Esophagus squamous epithelium (tissue), 5 donors: ENCODE measurements around the gene CCDC181. TPM values are rescaled to one million over a fixed set of nuclear protein-coding genes. Genes with fewer than 3 reads are reported as not detected.
"Not testable (repeated sequence)": the region's sequence is repeated elsewhere in the genome, so short reads cannot be mapped to it uniquely, and the experiment has no call there.

Source experiments
- DNase-seq: peaks from one replicate; lab custom pipeline; 2025; lab: John Stamatoyannopoulos, UW
- H3K27ac ChIP-seq, 4 donors: fragments of 200-600 bp; sonication (generic); one replicate each; pipeline ENCODE4 v1.5.1; 2016 to 2019; ENCODE audit warnings: mild to moderate bottlenecking in 1 of 4
- H3K27me3 ChIP-seq, 4 donors: fragments of 200-600 bp; sonication (generic); 1 replicate in 3 of 4; 2 replicates in 1 of 4; pipeline versions ENCODE4 v1.5.1 to v1.6.0; 2017 to 2021; ENCODE audit warnings: antibody characterized with exemption in 1 of 4
- H3K36me3 ChIP-seq, 3 donors: fragments of 200-600 bp; sonication (generic); one replicate each; pipeline ENCODE4 v1.5.1; 2016 to 2019
- H3K4me1 ChIP-seq, 3 donors: fragments of 200-600 bp; sonication (generic); one replicate each; pipeline ENCODE4 v1.5.1; 2017 to 2019
- H3K4me3 ChIP-seq, 4 donors: fragments of 200-600 bp; sonication (generic); 1 replicate in 3 of 4; 2 replicates in 1 of 4; pipeline ENCODE4 v1.5.1; 2016 to 2019; ENCODE audit warnings: mild to moderate bottlenecking in 2 of 4, moderate library complexity in 1 of 4
- H3K9me3 ChIP-seq, 3 donors: fragments of 200-600 bp; sonication (generic); one replicate each; pipeline ENCODE4 v1.5.1; 2016 to 2019
- CTCF ChIP-seq, 6 experiments: fragments of 450-650 bp in 4 of 6; fragments of 200-600 bp in 2 of 6; sonication (generic) in 2 of 6; IDR thresholded peaks; one replicate each; pipeline ENCODE4 v1.5.1; 2016 to 2019; ENCODE audit warnings: antibody characterized with exemption in 6 of 6, mild to moderate bottlenecking in 4 of 6, moderate library complexity in 4 of 6
- POLR2A ChIP-seq, 4 donors: fragments of 450-650 bp; IDR thresholded peaks; one replicate each; pipeline ENCODE4 v1.6.1; 2017; ENCODE audit warnings: antibody characterized with exemption in 4 of 4, mild to moderate bottlenecking in 4 of 4, moderate library complexity in 3 of 4
- WGBS, 2 donors: methylation state at CpG; one replicate each; pipeline ENCODE4 v1.1.5; 2018; 5-methylcytosine and 5-hydroxymethylcytosine counted together
- intact Hi-C: fragments of 100-400 bp; cut with DNase I; formaldehyde crosslinking; loops from one replicate; pipeline ENCODE4 v1.15.0; 2022
- total RNA-seq, 4 donors: library from RNA; depleted of rRNA; stranded (reverse); fragments of >200 nt; gene quantifications; one replicate each; pipeline ENCODE4 v1.1.0, GENCODE V29; 2016
- donor health status: DM: yes; HTN: yes; CAD: no.

Gene CCDC181
- total RNA-seq, 4 donors from 2014 or later, result 0.38 TPM; not detected in 3

- Histone ChIP-seq H3K4me1 (no peaks in the 10 kb centered on the region), H3K4me3 (no peak overlapping the region), H3K9me3 (no peaks in the 10 kb centered on the region), H3K36me3 (no peaks in the 10 kb centered on the region), H3K27me3 (no peaks in the 10 kb centered on the region), H3K27ac (no peak overlapping the region)
- intact Hi-C loops, result no loop called here
- TF ChIP-seq POLR2A (IDR thresholded peaks at IDR 0.05) (no peak), CTCF (IDR thresholded peaks at IDR 0.05) (no peak)
- no peak for DNase-seq
- 42 to 78% methylated on average over 1 of the region's 1 CpG for WGBS, 2 donors
Measured at GRCh38 chr1:169451218-169451824, 24.0 kb upstream of the CCDC181 start.

GRCh38 chr1:169443923-169444322, 16.6 kb upstream of the CCDC181 start:
- 41 to 46% methylated on average over 3 of the region's 3 CpGs for WGBS, 2 donors
- H3K27me3 ChIP-seq, result peaks cover 0 to 6% (median 0%) of the 10 kb centered on the region in 4 donors
- no peaks in the 10 kb centered on the region for H3K9me3 ChIP-seq
- no peaks in the 10 kb centered on the region for H3K4me1 ChIP-seq
- H3K36me3 ChIP-seq, result no peaks in the 10 kb centered on the region
- intact Hi-C loops, result no loop called here
- no peak for DNase-seq
- no peak for TF ChIP-seq CTCF (IDR thresholded peaks at IDR 0.05)
- TF ChIP-seq POLR2A (IDR thresholded peaks at IDR 0.05), result no peak
- H3K4me3 ChIP-seq, result no peak overlapping the region
- H3K27ac ChIP-seq, result no peak overlapping the region

GRCh38 chr1:169426174-169426705, 1.0 kb downstream of the CCDC181 start:
- Histone ChIP-seq H3K27ac (no peak overlapping the region), H3K4me1 (peaks cover 0 to 8% (median 4%) of the 10 kb centered on the region in 3 donors), H3K27me3 (peaks cover 0 to 56% (median 0%) of the 10 kb centered on the region in 4 donors), H3K4me3 (peak overlapping the region in 1 of 4 donors; percentile 59), H3K36me3 (no peaks in the 10 kb centered on the region), H3K9me3 (no peaks in the 10 kb centered on the region)
- 42 to 54% methylated on average over 6 of the region's 6 CpGs for WGBS, 2 donors
- intact Hi-C loops, result no loop called here
- no peak for DNase-seq
- no peak for TF ChIP-seq POLR2A (IDR thresholded peaks at IDR 0.05)
- no peak for TF ChIP-seq CTCF (IDR thresholded peaks at IDR 0.05)

- intact Hi-C loops, result no loop called here
- H3K9me3 ChIP-seq, result no peaks in the 10 kb centered on the region
- 84 to 86% methylated on average over 5 of the region's 5 CpGs for WGBS, 2 donors
- H3K36me3 ChIP-seq, result no peaks in the 10 kb centered on the region
- H3K4me1 ChIP-seq, result no peaks in the 10 kb centered on the region
- no peak overlapping the region for H3K27ac ChIP-seq
- H3K4me3 ChIP-seq, result no peak overlapping the region
- no peak for DNase-seq
- peaks cover 0 to 15% (median 0%) of the 10 kb centered on the region in 4 donors for H3K27me3 ChIP-seq
- TF ChIP-seq CTCF (IDR thresholded peaks at IDR 0.05) (no peak), POLR2A (IDR thresholded peaks at IDR 0.05) (no peak)
Measured at GRCh38 chr1:169421309-169421708, 6.0 kb downstream of the CCDC181 start.

GRCh38 chr1:169414952-169415351, 12.3 kb downstream of the CCDC181 start:
- Histone ChIP-seq H3K4me3 (no peak overlapping the region), H3K9me3 (no peaks in the 10 kb centered on the region), H3K36me3 (no peaks in the 10 kb centered on the region), H3K27ac (no peak overlapping the region), H3K27me3 (no peaks in the 10 kb centered on the region), H3K4me1 (no peaks in the 10 kb centered on the region)
- WGBS, 2 donors, result 93 to 96% methylated on average over 2 of the region's 2 CpGs
- TF ChIP-seq POLR2A (IDR thresholded peaks at IDR 0.05) (no peak), CTCF (IDR thresholded peaks at IDR 0.05) (no peak)
- intact Hi-C loops, result no loop called here
- DNase-seq, result no peak

- H3K27me3 ChIP-seq, intact Hi-C loops, H3K4me1 ChIP-seq, H3K36me3 ChIP-seq, DNase-seq, H3K4me3 ChIP-seq, H3K27ac ChIP-seq: not testable (repeated sequence)
- peaks cover 0 to 43% (median 5%) of the 10 kb centered on the region in 3 donors for H3K9me3 ChIP-seq
- WGBS, 2 donors, result 76% methylated on average over 4 of the region's 5 CpGs; no CpG with 5 or more reads in 1 of the 2 donors
Measured at GRCh38 chr1:169408340-169408739, 18.9 kb downstream of the CCDC181 start.

- H3K4me1 ChIP-seq, intact Hi-C loops, H3K36me3 ChIP-seq, DNase-seq, H3K4me3 ChIP-seq, H3K27me3 ChIP-seq, H3K27ac ChIP-seq: not testable (repeated sequence)
- 90 to 93% methylated on average over 1 of the region's 1 CpG for WGBS, 2 donors
- H3K9me3 ChIP-seq, result peaks cover 0 to 48% (median 11%) of the 10 kb centered on the region in 3 donors
Measured at GRCh38 chr1:169402578-169402977, 24.7 kb downstream of the CCDC181 start.
